Tibial nerve (tissue), 4 donors: ENCODE results near the gene COL1A1. TPM values are rescaled to one million over a fixed set of nuclear protein-coding genes. Genes with fewer than 3 reads are reported as not detected.

Experiments used
- DNase-seq, 2 donors: peaks; one replicate each; pipeline ENCODE4 v3.0.0-alpha.2; 2019; ENCODE audit warnings: low spot score in 2 of 2
- H3K27ac ChIP-seq, 4 donors: fragments of 200-600 bp; sonication (generic) in 3 of 4; one replicate each; pipeline ENCODE4 v1.5.1; 2017 to 2019; ENCODE audit warnings: mild to moderate bottlenecking in 1 of 4
- H3K27me3 ChIP-seq, 2 donors: fragments of 200-600 bp; sonication (generic) in 1 of 2; one replicate each; pipeline versions ENCODE4 v1.5.1 to v1.6.0; 2017 to 2019
- H3K36me3 ChIP-seq, 3 donors: fragments of 200-600 bp; sonication (generic); one replicate each; pipeline ENCODE4 v1.5.1; 2018 to 2019
- H3K4me1 ChIP-seq, 4 donors: fragments of 200-600 bp; sonication (generic) in 3 of 4; one replicate each; pipeline ENCODE4 v1.5.1; 2017 to 2019
- H3K4me3 ChIP-seq, 4 donors: fragments of 200-600 bp; sonication (generic) in 3 of 4; one replicate each; pipeline ENCODE4 v1.5.1; 2017 to 2019; ENCODE audit warnings: mild to moderate bottlenecking in 1 of 4, moderate library complexity in 1 of 4
- H3K9me3 ChIP-seq, 4 donors: fragments of 200-600 bp; sonication (generic) in 3 of 4; one replicate each; pipeline ENCODE4 v1.5.1; 2017 to 2019
- EP300 ChIP-seq, 2 donors: sonication (generic); formaldehyde crosslinking; IDR thresholded peaks; one replicate each; pipeline ENCODE4 v1.6.1; 2017; ENCODE audit warnings: antibody characterized with exemption in 2 of 2, mild to moderate bottlenecking in 1 of 2
- POLR2A ChIP-seq, 2 donors: fragments of 450-650 bp; IDR thresholded peaks; one replicate each; pipeline ENCODE4 v1.6.1; 2017; ENCODE audit warnings: antibody characterized with exemption in 2 of 2, mild to moderate bottlenecking in 2 of 2, moderate library complexity in 2 of 2
- whole genome bisulfite sequencing, 2 donors: methylation state at CpG; one replicate each; pipeline ENCODE4 v1.1.5; 2018; 5-methylcytosine and 5-hydroxymethylcytosine counted together
- total RNA-seq, 4 donors: library from RNA; depleted of rRNA; stranded (reverse); fragments of >200 nt; gene quantifications; one replicate each; pipeline ENCODE4 v1.1.0, GENCODE V29; 2016
- TF ChIP-seq, protein P1 (sequence below), 5 experiments: fragments of 200-600 bp in 3 of 5; fragments of 450-650 bp in 2 of 5; sonication (generic) in 3 of 5; IDR thresholded peaks; one replicate each; pipeline ENCODE4 v1.5.1; 2016 to 2019; ENCODE audit warnings: antibody characterized with exemption in 5 of 5, mild to moderate bottlenecking in 3 of 5, moderate library complexity in 2 of 5

The COL1A1 gene
- total RNA-seq, 4 donors from 2014 or later: 31.5 to 185 (median 73.0) TPM

GRCh38 chr17:50146927-50147665 is 54.3 kb downstream of the COL1A1 start:
- peak in 1 of 2 donors; percentile 23 for TF ChIP-seq EP300 (IDR thresholded peaks at IDR 0.05)
- TF ChIP-seq, protein P1, sequence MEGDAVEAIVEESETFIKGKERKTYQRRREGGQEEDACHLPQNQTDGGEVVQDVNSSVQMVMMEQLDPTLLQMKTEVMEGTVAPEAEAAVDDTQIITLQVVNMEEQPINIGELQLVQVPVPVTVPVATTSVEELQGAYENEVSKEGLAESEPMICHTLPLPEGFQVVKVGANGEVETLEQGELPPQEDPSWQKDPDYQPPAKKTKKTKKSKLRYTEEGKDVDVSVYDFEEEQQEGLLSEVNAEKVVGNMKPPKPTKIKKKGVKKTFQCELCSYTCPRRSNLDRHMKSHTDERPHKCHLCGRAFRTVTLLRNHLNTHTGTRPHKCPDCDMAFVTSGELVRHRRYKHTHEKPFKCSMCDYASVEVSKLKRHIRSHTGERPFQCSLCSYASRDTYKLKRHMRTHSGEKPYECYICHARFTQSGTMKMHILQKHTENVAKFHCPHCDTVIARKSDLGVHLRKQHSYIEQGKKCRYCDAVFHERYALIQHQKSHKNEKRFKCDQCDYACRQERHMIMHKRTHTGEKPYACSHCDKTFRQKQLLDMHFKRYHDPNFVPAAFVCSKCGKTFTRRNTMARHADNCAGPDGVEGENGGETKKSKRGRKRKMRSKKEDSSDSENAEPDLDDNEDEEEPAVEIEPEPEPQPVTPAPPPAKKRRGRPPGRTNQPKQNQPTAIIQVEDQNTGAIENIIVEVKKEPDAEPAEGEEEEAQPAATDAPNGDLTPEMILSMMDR (IDR thresholded peaks at IDR 0.05): no peak
- no peak for DNase-seq
- H3K9me3 ChIP-seq: no peaks in the 10 kb centered on the region
- H3K4me1 ChIP-seq: peaks cover 0 to 71% (median 37%) of the 10 kb centered on the region in 4 donors
- peak overlapping the region; percentile 72 to 96 (median 93) for H3K4me3 ChIP-seq
- 22 to 28% methylated on average over 15 of the region's 15 CpGs for WGBS, 2 donors
- H3K36me3 ChIP-seq: peaks cover 0 to 29% (median 1%) of the 10 kb centered on the region in 3 donors
- no peaks in the 10 kb centered on the region for H3K27me3 ChIP-seq
- peak overlapping the region; percentile 81 to 94 (median 90) for H3K27ac ChIP-seq

DNA sequence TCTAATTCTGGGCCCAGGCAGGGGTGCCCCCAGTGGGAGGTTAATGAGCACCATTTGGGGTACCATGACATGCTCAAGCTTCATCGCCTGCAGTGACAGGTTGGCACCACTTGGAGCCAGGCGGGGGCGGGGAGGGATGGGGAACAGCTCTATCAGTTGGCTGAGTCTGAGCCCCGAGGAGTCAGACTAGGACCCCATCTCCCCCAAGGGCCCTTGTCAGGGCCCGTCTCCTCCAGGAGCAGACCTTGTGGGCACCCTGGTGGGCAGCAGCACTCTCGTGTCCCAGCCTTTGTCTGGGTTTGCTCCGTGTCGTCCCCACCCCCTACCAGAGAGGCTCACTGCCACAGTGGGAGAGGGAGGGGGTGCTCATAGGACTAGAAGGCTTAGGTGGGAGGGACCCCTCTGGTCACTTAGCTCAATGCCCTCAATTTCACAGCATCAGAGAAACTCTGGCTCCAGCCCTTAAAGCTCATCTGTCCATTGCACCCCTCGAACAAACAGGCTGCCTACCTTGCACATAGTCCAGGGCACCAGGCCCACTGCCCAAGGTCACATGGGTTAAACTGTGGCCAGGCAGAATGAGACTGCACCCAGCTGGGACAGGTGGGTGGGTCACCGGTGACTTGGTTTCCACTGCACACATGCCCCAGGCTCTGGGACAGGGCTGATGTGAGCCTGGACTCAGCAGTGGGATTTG is 55.1 kb downstream of the COL1A1 start:
- Histone ChIP-seq H3K36me3 (peaks cover 0 to 36% (median 8%) of the 10 kb centered on the region in 3 donors), H3K27me3 (no peaks in the 10 kb centered on the region), H3K4me1 (peaks cover 0 to 64% (median 39%) of the 10 kb centered on the region in 4 donors), H3K27ac (peak overlapping the region in 3 of 4 donors; percentile 89 to 94 (median 92)), H3K4me3 (peak overlapping the region in 3 of 4 donors; percentile 22 to 93 (median 72)), H3K9me3 (no peaks in the 10 kb centered on the region)
- no peak for TF ChIP-seq POLR2A (IDR thresholded peaks at IDR 0.05)
- TF ChIP-seq, protein P1 (IDR thresholded peaks at IDR 0.05): peak in 1 of 5 experiments; percentile 13
- no peak for DNase-seq
- WGBS, 2 donors: 40 to 57% methylated on average over 5 to 10 of the region's 10 CpGs

DNA sequence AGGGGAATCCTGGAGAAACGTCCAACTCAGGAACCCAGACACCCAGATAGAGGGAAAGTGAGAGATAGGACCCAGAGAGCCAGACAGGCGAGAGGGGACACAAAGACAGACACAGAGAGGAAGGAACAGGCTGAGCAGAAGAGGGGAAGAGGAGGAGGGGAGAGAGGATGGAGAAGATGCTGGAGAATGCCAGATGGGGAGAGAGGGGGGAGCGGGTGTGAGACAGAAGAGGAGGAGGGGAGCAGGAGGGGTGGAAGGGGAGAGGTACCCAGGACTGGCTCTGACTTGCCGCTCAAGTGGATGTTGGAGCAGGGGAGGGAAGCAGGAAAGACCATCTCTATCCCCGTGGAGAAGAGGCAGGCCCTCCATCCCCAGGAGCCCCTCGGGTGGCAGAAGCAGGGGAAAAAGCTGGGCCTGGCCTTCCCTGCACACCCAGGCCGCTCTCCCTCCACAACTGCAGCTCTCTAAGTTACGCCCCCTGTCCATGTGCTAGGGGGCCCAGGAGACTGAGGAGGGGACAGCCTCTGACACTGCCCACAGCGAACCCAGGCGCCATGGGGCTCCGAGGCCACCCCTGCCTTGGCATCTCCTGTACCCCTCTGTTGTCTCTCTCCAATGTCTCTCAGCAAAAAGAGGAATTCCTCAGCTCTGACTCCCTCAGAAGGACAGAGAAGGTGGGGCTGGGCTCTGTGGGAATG is 55.8 kb downstream of the COL1A1 start:
- peaks cover 0 to 64% (median 42%) of the 10 kb centered on the region in 4 donors for H3K4me1 ChIP-seq
- WGBS, 2 donors: 43 to 47% methylated on average over 11 of the region's 11 CpGs
- no peak for DNase-seq
- no peak overlapping the region for H3K4me3 ChIP-seq
- H3K27me3 ChIP-seq: no peaks in the 10 kb centered on the region
- peak overlapping the region in 3 of 4 donors; percentile 89 to 94 (median 92) for H3K27ac ChIP-seq
- H3K9me3 ChIP-seq: no peaks in the 10 kb centered on the region
- peaks cover 0 to 43% (median 15%) of the 10 kb centered on the region in 3 donors for H3K36me3 ChIP-seq
- TF ChIP-seq, protein P1 (IDR thresholded peaks at IDR 0.05): no peak
- TF ChIP-seq EP300 (IDR thresholded peaks at IDR 0.05) (no peak), POLR2A (IDR thresholded peaks at IDR 0.05) (no peak)

DNA sequence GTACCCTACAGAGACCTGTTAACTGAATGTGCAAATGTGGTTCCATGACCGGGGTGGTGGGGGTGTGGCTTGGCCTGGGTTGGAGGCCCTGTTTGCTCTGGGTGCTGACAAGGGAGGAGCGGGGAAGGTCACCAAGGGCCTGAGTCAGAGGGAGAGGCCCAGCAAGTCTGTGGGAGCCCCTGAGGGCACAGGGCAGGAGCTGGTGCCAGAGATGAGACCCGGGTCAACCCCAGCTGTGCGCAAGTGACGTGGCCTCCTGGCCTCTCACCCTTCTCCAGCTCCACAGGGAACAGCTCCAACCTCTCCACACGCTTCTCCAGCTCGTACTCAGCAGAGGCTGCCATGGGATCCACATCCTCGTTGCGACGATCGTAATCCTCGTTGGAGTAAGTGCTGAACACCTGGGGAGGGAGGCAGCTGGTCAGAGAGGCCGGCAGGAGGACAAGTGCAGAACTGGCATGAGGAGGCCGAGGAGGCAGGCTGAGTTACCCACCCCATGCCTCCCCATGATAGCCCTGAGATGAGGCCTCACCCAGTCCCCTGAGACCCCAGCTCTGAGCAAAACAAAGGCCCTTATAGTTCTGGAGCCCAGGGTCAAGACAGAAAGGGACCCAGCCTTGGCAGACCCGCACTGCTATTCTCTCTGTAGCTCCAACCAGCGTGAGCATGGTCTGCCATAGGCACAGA is 56.4 kb downstream of the COL1A1 start:
- no peak for TF ChIP-seq POLR2A (IDR thresholded peaks at IDR 0.05)
- TF ChIP-seq EP300 (IDR thresholded peaks at IDR 0.05): no peak
- TF ChIP-seq, protein P1 (IDR thresholded peaks at IDR 0.05): no peak
- peaks cover 0 to 71% (median 48%) of the 10 kb centered on the region in 4 donors for H3K4me1 ChIP-seq

More for the DNA sequence above, 56.4 kb downstream of the COL1A1 start:
- Histone ChIP-seq H3K4me3 (no peak overlapping the region), H3K9me3 (no peaks in the 10 kb centered on the region), H3K27me3 (no peaks in the 10 kb centered on the region), H3K36me3 (peaks cover 0 to 50% (median 17%) of the 10 kb centered on the region in 3 donors), H3K27ac (peak overlapping the region in 3 of 4 donors; percentile 89 to 94 (median 92))
- DNase-seq: no peak
- 23 to 30% methylated on average over 14 to 16 of the region's 16 CpGs for WGBS, 2 donors
